Measurements from ENCODE around the gene IL25. TPM values are rescaled to one million over a fixed set of nuclear protein-coding genes. Genes with fewer than 3 reads are reported as not detected.

The IL25 gene
- total RNA-seq, 6 donors from 2014 or later, result not detected

DNA sequence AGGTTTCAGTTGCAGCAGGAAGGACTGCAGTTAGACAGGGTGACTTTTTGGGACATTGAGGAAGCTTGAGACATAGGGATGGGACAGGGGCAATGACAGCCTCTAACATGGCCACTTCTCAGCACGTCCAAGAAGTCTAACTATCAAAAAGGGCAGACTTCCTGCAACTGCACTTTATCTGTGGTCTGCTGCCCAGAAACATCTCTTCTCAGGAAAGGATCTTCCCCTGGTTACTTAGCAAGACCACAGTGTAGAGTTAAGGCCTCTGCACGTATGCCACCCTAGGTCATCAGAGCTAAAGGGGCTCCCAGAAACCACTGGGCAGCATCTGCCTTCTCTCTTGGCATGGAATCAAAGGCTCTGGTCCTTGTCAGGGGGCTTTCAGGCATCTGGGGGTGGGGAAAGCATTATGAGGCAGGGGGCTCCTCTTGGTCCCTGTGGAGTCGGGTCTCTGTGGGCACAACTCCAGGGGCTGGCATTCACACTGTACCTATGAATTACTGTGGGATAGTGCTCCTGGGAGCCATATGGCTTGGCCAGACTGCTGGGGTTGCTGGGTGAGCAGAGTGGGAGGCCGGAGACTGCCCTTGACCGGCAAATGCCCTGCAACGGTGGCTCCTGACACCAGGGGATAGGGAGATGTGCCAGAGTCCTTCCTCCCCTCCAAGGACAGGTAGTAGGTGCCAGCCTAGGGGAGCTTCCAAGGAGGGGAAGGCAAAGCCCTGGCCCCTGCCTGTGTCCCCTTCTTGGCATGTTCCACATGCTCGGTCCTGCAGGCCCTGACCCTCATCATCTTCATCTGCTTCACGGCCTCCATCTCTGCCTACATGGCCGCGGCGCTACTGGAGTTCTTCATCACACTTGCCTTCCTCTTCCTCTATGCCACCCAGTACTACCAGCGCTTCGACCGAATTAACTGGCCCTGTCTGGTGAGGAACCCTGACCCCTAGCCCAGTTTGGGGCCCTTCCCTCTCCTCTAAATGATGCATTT, 5.3 kb downstream of the IL25 start:
- ATAC-seq (ENCODE audit: low FRiP score in 2 of 2), result no peak
- Histone ChIP-seq H3K27me3 (no peaks in the 10 kb centered on the region), H3K27ac (no peak overlapping the region), H3K4me3 (no peak overlapping the region), H3K36me3 (no peaks in the 10 kb centered on the region), H3K9me3 (no peaks in the 10 kb centered on the region), H3K4me1 (peaks cover 0 to 5% (median 0%) of the 10 kb centered on the region in 4 donors)
- 81 to 86% methylated on average over 11 to 14 of the region's 14 CpGs for WGBS, 2 donors
- TF ChIP-seq POLR2AphosphoS5 (IDR thresholded peaks at IDR 0.05) (no peak), POLR2A (IDR thresholded peaks at IDR 0.05) (no peak)
- TF ChIP-seq, protein P1, sequence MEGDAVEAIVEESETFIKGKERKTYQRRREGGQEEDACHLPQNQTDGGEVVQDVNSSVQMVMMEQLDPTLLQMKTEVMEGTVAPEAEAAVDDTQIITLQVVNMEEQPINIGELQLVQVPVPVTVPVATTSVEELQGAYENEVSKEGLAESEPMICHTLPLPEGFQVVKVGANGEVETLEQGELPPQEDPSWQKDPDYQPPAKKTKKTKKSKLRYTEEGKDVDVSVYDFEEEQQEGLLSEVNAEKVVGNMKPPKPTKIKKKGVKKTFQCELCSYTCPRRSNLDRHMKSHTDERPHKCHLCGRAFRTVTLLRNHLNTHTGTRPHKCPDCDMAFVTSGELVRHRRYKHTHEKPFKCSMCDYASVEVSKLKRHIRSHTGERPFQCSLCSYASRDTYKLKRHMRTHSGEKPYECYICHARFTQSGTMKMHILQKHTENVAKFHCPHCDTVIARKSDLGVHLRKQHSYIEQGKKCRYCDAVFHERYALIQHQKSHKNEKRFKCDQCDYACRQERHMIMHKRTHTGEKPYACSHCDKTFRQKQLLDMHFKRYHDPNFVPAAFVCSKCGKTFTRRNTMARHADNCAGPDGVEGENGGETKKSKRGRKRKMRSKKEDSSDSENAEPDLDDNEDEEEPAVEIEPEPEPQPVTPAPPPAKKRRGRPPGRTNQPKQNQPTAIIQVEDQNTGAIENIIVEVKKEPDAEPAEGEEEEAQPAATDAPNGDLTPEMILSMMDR (IDR thresholded peaks at IDR 0.05), result no peak
- no peak for DNase-seq

DNA sequence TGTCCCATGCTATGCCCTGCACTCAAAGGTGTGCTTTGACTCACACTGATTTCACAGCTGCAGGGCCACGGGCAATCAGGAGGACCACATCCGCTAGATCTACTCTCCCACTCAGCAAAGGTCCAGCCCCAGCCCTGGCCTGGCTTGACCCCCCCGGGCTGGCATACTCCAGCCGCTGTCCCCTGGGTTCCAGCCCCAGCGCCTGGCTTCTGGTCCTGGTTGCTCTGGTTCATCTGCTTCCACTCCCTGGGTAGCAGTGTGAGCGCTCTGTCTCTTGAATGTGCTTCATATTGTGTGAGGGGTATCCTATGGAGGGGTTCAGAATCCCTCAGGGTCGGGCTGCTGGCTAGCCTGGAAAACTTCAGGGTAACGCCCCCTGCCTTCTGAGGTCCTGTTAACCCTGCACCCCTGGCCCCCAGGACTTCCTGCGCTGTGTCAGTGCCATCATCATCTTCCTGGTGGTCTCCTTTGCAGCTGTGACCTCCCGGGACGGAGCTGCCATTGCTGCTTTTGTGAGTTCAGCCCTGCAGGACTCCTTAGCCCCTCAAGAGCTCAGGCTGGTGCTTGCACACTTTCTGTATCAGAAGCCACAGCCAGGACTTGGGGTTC, 6.1 kb downstream of the IL25 start:
- DNase-seq (no peak), ATAC-seq (ENCODE audit: low FRiP score in 2 of 2) (no peak)
- H3K4me3 ChIP-seq, result no peak overlapping the region
- H3K36me3 ChIP-seq, result no peaks in the 10 kb centered on the region
- H3K27me3 ChIP-seq, result no peaks in the 10 kb centered on the region
- TF ChIP-seq POLR2A (IDR thresholded peaks at IDR 0.05) (no peak), POLR2AphosphoS5 (IDR thresholded peaks at IDR 0.05) (no peak), EP300 (IDR thresholded peaks at IDR 0.05) (no peak)
- TF ChIP-seq, protein P1 (IDR thresholded peaks at IDR 0.05), result no peak
- peaks cover 0 to 5% (median 0%) of the 10 kb centered on the region in 4 donors for H3K4me1 ChIP-seq
- no peaks in the 10 kb centered on the region for H3K9me3 ChIP-seq
- no peak overlapping the region for H3K27ac ChIP-seq
- 73 to 89% methylated on average over 9 to 11 of the region's 11 CpGs for WGBS, 2 donors

DNA sequence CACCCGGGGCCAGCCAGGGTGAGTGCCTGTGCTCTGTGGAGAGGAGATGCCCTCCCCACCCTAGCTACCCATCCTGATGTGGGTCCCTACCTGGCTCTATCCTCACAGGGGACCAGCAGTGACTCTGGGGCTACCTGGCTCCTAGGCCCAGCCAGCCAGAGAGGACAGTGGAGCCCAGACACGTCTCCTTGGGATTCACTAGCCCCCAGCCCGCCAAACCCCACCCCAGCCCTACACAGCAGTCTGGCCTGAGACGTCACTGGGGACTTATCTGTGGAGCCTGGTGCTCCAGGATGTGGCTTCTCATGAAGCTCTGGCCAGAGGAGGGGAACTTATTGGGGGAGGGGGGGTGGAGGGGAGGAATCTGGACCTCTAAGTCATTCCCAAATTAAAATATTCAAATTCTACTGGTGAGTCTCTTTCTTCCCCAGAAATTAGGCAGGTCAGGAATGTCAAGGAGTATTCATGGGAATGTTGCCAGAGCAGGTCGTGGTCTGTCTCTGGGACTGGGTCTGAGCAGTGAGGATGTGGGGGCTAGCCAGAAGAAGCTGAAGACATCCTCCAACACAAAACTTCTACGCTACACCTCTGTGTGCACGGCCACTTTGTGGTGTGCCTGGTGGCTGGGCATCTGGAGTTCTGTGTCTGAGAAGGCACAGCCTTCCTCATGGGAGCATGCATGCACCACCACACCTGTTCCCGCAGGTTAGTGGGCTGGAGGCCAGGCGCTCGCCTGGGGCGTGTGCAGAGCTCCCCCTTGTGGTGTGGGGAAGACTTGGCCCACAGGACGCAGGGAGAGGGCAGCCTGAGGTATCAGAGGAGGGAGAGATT, 7.0 kb downstream of the IL25 start:
- Histone ChIP-seq H3K4me3 (no peak overlapping the region), H3K36me3 (no peaks in the 10 kb centered on the region), H3K27ac (no peak overlapping the region), H3K9me3 (no peaks in the 10 kb centered on the region), H3K4me1 (peaks cover 0 to 5% (median 0%) of the 10 kb centered on the region in 4 donors), H3K27me3 (no peaks in the 10 kb centered on the region)
- 26 to 35% methylated on average over 7 to 12 of the region's 12 CpGs for WGBS, 2 donors
- ATAC-seq (ENCODE audit: low FRiP score in 2 of 2), result peak; percentile 80 to 87
- DNase-seq, result peak; percentile 71 to 88
- TF ChIP-seq EP300 (IDR thresholded peaks at IDR 0.05) (no peak), POLR2A (IDR thresholded peaks at IDR 0.05) (no peak)
- TF ChIP-seq, protein P1 (IDR thresholded peaks at IDR 0.05), result peak; percentile 78 to 93 (median 86)

DNA sequence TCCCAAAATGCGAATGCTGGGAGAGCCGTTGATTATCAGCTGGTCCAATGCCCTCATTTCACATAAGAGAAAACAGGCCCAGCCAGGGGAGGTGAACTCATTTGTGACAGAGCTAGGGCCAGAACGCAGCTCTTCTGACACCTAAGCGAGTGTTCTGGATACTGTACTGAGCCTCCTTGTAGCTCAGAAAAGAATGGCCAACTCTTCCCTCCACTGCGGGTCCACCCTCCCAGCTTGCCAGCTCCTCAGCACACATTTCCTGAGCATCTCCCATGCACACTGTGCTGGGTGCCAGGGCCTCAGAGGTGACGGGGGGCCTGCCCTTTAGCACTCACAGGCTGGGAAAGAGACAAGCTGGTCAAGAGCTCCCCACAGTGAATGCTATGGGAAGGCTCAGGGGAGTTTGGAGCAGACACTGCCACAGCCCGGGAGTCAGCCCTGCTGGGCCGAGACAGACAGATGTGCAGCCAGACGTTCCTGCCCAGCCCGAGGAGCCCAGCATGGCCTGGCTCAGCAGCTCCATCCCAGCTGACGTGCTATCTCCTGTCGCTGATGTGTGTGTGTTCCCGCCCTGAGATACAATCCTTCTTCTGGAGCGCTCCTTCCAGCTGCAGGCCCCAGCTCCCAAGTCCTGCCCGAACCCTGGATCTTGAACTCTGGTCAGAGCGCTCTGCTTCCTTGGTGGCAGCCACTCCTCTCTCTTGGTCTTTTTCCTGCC, 7.7 kb downstream of the IL25 start:
- no peak overlapping the region for H3K4me3 ChIP-seq
- H3K27ac ChIP-seq, result no peak overlapping the region
- 65 to 72% methylated on average over 9 to 16 of the region's 16 CpGs for WGBS, 2 donors
- TF ChIP-seq, protein P1 (IDR thresholded peaks at IDR 0.05), result peak in 1 of 6 experiments; percentile 17
- TF ChIP-seq EP300 (IDR thresholded peaks at IDR 0.05), result no peak
- DNase-seq (no peak), ATAC-seq (ENCODE audit: low FRiP score in 2 of 2) (no peak)
- no peaks in the 10 kb centered on the region for H3K9me3 ChIP-seq
- H3K36me3 ChIP-seq, result no peaks in the 10 kb centered on the region
- no peaks in the 10 kb centered on the region for H3K27me3 ChIP-seq
- peaks cover 0 to 5% (median 0%) of the 10 kb centered on the region in 4 donors for H3K4me1 ChIP-seq

Measured in upper lobe of left lung (tissue), 6 donors.